ENCODE data around the gene NECTIN1. TPM values are rescaled to one million over a fixed set of nuclear protein-coding genes. Genes with fewer than 3 reads are reported as not detected.
A peak's percentile ranks its signal among the peaks of the same experiment; 100 is the strongest.

The NECTIN1 gene
- total and polyA plus RNA-seq, 2 of the 13 experiments (the other 11 are each of a cell fraction or from before 2014, with no cell fraction given): 3.9 to 7.3 TPM

- TF ChIP-seq PRDM10 (CRISPR knock-in tag; IDR thresholded peaks at IDR 0.05; ENCODE audit: low read depth): no peak
These were observed 18.6 kb downstream of the NECTIN1 start (continued) for GRCh38 chr11:119710417-119710816.

- intact Hi-C loops (cut with micrococcal nuclease; ENCODE audit: unreplicated experiment) (no loop called here), in situ Hi-C loops (cut with HindIII; ENCODE audit: extremely low pct_ligation_motif_present, low pct_unique_long_range_greater_than_20kb) (no loop called here)
- DNase-seq (ENCODE audit: low spot score): no peak
- no peak overlapping the region for H3K4me2 ChIP-seq (ENCODE audit: low read depth, low read length)
- no peaks in the 10 kb centered on the region for H4K20me1 ChIP-seq (ENCODE audit: insufficient read depth, low read length)
- no peaks in the 10 kb centered on the region for H3K27me3 ChIP-seq (ENCODE audit: control insufficient read depth in 1 of 2, insufficient read depth in 2 of 2, low read length in 2 of 2)
- peaks cover 47% of the 10 kb centered on the region for H3K4me1 ChIP-seq (ENCODE audit: insufficient read depth, low read length)
- no peak overlapping the region for H3K9ac ChIP-seq (ENCODE audit: insufficient read depth, low read depth, low read length)
- H3K79me2 ChIP-seq (ENCODE audit: insufficient read depth, low read length): no peaks in the 10 kb centered on the region
- H3K9me3 ChIP-seq (ENCODE audit: low read length): no peaks in the 10 kb centered on the region
- no peak for ATAC-seq
- H3K4me3 ChIP-seq (replicated peaks in 1 of 3; ENCODE audit: insufficient read depth in 1 of 3, low read depth in 2 of 3, low read length in 3 of 3): no peak overlapping the region
- WGBS (ENCODE audit: low lambda C conversion rate): 96% methylated on average over 20 of the region's 22 CpGs
- ChIA-PET CTCF (ENCODE audit: low intra/inter-chr PET ratio, low total read pairs) (no interaction called here), POLR2A (no interaction called here)
- no peak overlapping the region for H3K27ac ChIP-seq (ENCODE audit: extremely low read length, insufficient read depth, low read length)
- no peaks in the 10 kb centered on the region for H3K36me3 ChIP-seq (replicated peaks in 1 of 2; ENCODE audit: control insufficient read depth in 1 of 2, insufficient read depth in 2 of 2, low read length in 2 of 2)
- BruUV-seq (replicated peaks): no TSS peak
- TF ChIP-seq RFX1 (IDR thresholded peaks at IDR 0.05): peak; percentile 42; the same call in 1 of the 2 replicates
- TF ChIP-seq ZNF883 (CRISPR knock-in tag; IDR thresholded peaks at IDR 0.05; ENCODE audit: not compliant biosample characterization): no peak
- peak; percentile 64 for TF ChIP-seq ZBTB38 (CRISPR knock-in tag; IDR thresholded peaks at IDR 0.05)
- peak; percentile 64; the same call in 1 of the 2 replicates for TF ChIP-seq ZBTB33 (CRISPR knock-in tag; IDR thresholded peaks at IDR 0.05)
- no peak for TF ChIP-seq XRCC5 (optimal IDR thresholded peaks at IDR 0.05; ENCODE audit: low read length)
- no peak for TF ChIP-seq GABPB1 (CRISPR knock-in tag; IDR thresholded peaks at IDR 0.05)
- no peak for TF ChIP-seq IRF9 (CRISPR knock-in tag; IDR thresholded peaks at IDR 0.05; ENCODE audit: borderline replicate concordance)
- TF ChIP-seq ZNF569 (CRISPR knock-in tag; IDR thresholded peaks at IDR 0.05; ENCODE audit: borderline replicate concordance): no peak
- no peak for TF ChIP-seq ZSCAN21 (CRISPR knock-in tag; IDR thresholded peaks at IDR 0.05; ENCODE audit: borderline replicate concordance)
- TF ChIP-seq WIZ (CRISPR knock-in tag; IDR thresholded peaks at IDR 0.05): no peak
- no peak for TF ChIP-seq ZNF326 (CRISPR knock-in tag; IDR thresholded peaks at IDR 0.05; ENCODE audit: borderline replicate concordance)
- no peak for TF ChIP-seq TRAFD1 (CRISPR knock-in tag; IDR thresholded peaks at IDR 0.05; ENCODE audit: borderline replicate concordance)
- no peak for TF ChIP-seq KAT8 (CRISPR knock-in tag; IDR thresholded peaks at IDR 0.05)
- FAIRE-seq: no peak
- no peak overlapping the region for H2AFZ ChIP-seq (ENCODE audit: low read length)
These were observed 19.2 kb downstream of the NECTIN1 start for GRCh38 chr11:119709638-119710346.

All from HepG2 (cell line).